ENCODE results near the gene GINS1.
"Not testable (repeated sequence)": the region's sequence is repeated elsewhere in the genome, so short reads cannot be mapped to it uniquely, and the experiment has no call there.

Gene GINS1

DNA sequence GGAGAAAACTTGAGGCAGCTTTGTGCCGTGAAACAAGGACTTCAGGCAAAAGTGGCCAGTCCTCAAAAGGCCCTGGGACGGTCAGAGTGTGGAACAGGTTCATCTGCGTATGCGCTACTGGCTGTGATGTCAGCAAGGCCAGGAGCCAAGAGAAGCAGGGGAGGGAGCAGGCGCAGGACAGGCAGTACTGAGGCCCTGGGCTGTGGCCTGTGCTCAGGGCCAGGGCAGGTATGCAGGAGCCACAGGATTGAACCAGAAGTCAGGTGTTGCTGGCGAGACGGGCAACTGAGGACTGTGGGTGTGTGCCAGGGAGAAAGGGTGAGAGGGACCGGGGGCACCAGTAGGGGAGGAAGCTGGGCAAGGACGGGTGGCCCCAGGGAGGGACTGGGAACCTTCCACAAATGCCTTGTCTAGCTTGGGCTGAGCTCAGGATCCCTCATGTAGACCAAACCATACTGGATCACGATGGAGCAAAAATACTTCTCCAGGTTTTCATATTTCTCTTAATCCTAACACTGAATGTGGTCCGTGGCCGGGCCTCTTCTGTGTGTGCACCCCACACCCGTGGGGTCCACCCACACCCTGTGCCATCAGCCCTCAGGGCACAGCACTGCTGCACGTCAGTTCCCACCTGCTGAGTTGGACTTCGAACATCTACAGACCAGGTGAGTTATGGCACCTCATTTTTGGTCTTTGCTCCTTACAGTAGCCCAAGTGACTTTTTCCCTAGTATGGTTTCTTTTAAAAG is 46.9 kb downstream of the GINS1 start:
- no peak for DNase-seq (ENCODE audit: low read depth in 3 of 3)

DNA sequence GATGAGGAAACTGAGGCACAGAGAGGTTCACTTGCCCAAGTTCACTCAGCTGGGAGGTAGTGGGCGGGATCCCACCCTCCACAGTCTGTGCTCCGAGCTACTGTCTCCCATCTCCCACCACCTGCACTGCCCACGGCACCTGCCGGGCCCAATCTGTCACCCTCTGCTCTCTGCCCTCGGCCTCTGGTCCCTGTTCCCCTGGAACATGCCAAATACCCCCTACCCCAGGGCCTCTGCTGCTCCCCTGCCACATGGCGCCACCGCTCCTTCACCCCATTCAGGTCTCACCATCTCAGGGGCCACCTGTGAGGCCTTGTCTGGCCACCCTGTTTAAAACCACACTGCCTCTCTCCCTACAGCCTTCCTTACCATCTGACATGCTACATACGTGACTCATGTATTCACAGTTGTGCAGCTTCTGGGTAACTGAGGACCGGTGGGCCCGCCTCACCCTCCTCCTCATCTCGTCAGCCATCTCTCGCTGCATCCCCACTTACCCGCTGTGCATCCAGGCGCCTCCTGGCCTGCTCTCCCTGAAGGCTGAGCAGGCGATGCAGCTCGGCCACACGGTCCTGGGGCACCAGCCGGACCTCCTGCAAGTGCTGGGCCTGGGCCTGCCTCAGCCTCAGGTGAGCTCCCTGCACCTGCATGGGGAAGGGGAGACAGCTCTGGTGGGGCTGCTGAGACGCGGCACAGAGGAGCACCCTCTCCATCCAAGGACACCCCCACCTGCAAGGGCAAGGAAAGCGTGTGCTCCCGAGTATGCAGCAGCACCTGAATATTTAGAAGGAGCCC is 50.6 kb downstream of the GINS1 start:
- no peak for DNase-seq (ENCODE audit: low read depth in 3 of 3)

DNA sequence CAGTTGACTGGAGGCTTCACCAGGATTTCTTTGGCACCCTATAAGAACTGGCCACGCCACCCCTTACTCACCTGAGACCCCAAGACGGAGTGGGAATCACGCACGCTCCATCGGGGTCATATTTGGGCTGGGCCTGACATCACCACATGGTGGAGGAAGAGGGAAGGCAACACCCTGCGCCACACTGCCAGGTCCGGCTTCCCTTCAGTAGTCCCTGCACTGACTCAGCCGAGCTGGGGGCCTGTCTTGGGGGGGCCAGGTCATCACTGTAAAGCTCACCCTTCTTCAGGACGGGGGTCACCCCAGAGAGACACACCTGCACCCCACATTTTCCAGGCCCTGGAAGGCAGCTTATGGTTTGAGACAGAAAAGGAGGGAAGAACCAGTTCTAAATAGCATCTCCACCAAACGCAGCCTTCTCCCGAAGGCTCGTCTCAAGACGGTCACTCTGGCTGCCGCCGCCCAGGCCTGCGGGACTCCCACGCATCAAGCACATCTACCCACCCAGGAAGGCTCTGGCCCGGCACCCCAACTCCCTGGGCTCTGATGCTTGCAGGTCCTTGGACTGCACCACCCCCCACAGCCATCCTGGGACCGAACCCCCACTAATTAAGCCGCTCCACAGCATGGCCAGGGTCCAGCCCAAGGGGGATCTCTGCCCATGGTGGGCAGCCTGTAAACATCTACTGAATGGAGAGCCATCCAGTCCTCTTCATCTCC is 51.8 kb downstream of the GINS1 start:
- DNase-seq (ENCODE audit: low read depth in 3 of 3): no peak

DNA sequence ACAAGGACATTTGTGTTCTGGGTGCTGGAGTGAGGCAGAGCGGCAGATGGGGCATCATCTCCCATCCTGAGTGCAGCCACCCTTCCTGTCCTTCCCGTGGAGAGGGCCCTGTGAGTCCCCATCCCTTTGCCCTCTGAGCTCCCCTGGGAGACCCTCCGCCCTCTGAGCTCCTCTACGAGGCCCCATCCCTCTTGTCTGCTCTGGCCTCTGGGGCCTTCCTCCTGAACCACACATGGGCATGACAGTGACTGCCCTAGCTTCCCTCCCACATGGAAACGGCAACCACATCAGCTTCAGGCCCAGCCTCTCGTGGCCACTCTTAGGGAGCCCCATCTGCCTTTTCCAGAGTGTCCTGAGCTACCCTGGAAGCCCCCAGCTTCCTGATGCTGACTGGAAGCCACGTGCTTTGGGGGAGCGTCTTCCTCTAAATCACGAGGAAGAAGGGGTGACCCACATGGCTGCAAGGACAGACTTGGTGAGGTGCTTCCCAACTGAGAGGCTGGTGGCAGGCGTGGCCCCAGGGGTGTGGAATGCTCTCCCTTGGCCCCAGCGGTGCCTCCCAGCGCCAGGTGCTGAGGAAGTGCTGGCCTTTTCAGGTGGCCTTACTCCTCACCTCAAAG is 52.6 kb downstream of the GINS1 start:
- DNase-seq (ENCODE audit: low read depth in 3 of 3): no peak

DNA sequence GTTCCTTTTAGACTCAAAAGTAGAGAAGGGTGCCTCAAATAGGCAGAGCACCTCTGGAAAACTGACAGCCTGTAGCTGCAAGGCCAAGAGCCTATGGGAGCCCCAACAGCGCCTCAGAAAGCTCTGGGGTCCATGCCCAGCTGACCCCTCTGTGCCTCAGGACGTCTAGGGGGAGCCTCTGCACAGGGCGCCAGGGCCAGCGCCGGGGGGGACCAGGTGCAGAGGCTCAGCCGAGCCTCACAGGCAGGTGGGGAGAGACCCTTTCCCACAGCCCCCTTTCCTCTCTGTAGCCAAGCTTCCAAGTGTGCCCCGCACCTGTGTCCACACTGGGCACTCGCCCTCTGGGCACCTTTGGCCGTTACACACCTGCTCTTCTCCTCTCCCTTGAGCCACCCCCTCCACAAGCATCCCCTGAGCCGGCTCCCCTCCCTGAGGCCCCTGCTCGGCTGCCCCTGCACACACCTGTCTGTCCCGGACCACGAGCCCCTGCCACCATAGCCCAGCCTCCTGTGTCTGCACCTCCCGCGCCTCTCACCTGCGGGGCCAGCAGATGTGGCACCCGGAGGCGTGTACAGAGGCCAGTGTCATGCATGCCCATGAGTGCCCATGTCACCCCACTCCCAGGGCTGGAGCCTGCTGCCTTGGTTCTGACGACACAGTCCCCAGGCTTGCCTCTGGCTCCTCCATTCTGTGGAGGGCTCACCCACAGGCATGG is 53.2 kb downstream of the GINS1 start:
- DNase-seq (ENCODE audit: low read depth in 3 of 3): no peak

DNA sequence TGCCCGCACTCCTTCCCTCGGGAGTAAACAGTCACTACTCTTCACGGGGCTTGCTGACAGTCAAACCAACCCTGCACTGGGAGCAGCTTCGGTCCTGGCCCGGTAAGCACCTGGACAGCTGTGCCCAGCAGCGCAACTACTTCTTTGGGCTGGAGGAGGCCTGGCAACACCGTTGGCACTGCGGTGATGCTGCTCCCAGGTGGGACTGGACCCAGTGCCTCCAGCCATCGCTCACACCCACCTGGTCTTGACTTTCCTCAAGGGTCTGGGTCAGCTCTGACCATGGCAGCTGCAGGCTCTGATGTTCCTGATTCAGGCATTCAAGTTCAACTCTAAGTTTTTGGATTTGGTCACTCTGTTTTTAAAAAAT is 53.8 kb downstream of the GINS1 start:
- no peak for DNase-seq (ENCODE audit: low read depth in 3 of 3)

DNA sequence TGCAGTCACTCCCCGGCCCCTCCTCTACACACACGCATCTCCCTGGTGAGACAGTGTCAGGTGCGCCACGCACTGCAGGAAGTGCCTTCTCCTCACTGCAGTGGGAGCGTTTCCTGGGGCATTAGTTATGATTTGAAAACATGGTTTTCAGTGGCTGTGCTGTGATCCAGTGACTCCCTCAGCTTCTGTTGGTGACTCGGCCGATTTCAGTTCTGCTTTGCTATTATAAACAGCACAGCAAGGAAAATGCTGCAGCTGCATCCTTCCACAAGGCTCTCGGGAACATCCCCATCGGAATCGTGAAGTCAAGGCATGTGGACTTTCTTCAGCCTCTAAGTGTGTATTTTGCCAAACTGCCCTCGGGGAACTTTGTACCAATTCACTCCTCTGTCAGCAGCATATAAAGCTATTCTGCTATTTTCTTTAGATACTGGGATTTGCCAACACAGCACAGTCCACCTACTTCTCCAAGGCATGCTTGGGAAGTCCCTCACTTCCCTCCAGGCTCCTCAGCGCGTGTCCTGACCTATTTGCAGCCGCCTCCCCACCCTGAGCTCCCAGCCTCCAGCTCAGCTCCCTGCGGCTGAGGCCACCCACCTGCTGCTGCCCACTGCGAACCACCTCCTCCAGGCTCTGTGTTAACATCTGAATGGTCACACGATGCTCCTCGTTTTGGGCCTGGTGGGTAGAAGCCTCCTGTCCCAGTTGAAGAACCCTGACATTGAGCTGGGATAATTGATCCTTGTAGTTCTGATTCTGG is 54.5 kb downstream of the GINS1 start:
- no peak for DNase-seq (ENCODE audit: low read depth in 3 of 3)

DNA sequence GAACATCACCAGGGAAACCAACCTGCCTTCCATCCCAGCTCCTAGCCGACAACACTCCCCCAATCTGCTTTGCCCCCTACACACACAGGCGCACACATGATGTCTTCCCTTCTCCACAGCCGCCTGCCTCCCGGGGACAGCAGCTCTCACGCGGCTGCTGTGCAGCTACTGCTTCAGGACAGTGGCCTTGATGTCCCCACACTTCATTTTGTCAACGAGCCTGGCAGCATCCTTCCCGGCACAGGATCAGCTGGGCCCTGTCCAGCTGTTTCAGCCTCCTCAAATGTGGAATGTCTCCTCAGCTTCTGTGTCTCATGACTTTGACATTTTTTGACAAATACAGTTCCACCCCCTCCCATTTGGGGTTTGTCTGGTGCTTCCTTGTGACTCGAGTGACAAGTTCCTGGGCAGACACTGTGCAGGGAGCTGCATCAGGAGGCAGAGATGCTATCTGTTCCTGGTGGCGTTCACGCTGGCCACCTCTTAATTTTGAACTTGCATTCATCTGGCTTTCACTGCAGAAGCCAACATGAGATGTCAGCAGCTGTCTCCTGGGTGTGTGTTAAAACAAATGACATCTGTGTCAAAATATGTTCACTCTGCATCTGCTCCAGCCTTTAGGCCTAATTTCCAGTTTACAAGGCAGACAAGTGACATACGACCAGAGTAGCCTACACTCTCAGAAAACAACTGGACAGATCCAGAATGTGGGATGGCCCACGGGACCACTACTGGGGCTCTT is 57.2 kb downstream of the GINS1 start:
- DNase-seq (ENCODE audit: low read depth in 3 of 3): no peak

DNA sequence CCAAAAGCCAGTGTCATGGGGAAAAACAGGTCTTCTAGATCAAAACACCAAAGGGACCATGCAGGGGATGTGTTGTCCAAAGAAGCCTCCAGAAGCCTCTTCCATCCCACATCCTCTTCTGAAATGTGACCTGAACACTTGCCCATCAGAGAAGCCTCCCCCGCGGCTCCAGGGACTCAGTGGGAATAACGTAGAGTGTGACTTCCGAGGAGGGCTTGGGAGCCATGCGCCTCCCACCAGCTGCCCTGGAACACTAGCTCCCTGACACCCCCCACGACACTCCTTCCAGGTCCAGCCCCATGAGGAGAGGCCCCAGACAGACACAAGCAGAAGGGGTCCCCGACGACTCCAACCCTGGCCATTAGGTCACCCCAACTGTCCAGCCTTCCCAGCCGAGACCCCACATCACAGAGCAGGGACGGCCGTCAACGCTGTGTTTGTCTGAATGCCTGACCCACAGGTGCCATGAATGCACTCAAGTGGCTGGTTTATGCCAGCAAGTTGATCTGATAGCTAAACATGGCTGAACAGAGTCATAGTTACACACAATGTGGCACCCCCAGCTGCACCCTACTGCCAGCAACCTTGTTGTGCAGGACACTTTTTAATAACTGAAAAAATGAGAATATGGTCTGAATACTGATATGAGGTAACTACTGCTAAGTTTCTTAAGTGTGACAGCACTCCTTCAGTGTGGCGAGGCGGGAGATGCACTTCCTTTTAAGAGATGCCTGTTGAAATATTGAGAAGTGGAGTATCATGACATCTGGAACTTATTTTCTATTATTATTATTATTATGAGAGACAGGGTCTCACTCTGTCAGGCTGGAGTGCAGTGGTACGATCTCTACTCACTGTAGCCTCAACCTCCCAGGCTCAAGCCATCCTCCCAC is 58.0 kb downstream of the GINS1 start:
- DNase-seq (ENCODE audit: low read depth in 3 of 3): no peak

DNA sequence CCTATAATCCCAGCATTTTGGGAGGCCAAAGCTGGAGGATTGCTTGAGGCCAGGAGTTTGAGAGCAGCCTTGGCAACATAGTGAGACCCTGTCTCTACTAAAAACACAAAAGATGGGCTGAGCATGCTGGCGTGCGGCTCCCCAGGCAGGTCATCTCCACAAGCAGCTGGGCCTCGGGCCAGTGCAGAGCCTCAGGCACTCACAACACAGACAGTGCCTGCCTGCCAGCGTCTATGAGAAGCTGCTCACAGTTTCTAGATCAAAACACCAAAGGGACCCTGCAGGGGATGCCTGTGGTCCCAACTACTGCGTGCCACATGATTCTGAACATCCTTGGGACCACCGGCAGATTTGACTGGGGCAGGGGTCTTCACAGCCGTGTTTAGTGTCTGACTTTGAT is 59.4 kb downstream of the GINS1 start:
- no peak for DNase-seq (ENCODE audit: low read depth in 3 of 3)

DNA sequence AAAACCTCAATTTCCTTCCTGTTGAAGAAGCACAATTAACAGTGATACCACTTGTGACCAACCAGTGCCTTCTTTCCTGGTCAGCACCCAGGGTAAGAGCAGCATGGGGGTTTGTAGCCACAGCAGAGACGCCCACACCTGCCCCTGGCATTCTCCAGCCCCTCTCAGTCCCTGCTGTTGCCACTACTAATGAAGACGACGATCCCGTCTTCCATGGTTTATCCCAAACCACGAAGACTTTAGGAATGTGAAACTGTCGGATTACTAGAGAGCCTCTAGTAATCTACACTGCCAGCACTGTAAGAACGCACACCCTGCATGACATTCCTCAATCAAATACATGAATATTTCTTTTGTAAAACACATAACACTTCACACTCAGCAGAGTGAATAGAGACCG is 60.0 kb downstream of the GINS1 start:
- DNase-seq (ENCODE audit: low read depth in 3 of 3): no peak

DNA sequence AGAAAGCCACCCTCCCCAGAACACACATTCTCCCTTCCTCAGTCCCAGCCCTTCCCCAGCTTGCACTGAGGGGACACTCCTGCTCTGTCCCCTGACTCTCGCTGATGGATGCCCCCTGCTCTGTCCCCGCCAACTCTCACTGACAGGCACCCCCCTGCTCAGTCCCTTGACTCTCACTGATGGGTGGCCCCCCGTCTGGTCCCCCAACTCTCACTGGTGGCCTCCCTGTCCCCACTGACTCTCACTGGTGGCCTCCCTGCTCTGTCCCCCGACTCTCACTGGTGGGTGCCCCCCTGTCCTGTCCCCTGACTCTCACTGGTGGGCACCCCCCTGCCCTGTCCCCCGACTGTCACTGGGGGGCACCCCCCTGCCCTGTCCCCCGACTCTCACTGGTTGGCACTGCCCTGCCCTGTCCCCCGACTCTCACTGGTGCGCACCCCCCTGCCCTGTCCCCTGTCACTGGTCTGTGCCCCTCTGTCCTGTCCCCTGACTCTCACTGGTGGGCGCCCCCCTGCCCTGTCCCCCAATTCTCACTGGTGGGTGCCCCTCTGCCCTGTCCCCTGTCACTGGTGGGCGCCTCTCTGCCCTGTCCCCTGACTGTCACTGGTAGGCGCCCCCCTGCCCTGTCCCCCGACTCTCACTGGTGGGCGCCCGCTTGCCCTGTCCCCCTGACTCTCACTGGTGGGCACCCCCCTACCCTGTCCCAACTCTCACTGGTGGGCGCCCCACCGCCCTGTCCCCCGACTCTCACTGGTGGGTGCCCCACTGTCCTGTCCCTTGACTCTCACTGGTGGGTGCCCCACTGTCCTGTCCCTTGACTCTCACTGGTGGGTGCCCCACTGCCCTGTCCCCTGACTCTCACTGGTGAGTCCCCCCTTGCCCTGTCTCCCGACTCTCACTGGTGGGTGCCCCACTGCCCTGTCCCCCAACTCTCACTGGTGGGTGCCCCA is 60.9 kb downstream of the GINS1 start:
- DNase-seq (ENCODE audit: low read depth in 3 of 3): no peak

DNA sequence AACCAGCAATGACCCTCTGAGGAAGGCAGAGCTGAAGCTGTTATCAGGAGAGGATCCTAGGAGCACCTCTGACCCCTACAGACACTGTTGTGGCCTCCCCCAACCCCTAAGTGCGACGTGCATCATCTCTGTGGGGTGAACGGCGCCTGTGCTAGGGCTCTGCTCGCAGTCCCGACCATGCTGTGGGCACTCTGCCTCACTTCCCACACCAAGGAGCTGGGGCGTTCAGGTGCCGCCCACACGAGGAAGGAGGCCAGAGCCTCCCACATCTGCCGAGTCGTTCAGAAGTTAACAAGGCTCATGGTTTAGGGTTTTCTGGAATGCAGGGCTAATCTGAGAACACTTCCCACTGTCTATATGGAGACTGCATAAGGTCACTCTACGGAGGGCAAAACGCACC is 62.1 kb downstream of the GINS1 start:
- DNase-seq (ENCODE audit: low read depth in 3 of 3): no peak

DNA sequence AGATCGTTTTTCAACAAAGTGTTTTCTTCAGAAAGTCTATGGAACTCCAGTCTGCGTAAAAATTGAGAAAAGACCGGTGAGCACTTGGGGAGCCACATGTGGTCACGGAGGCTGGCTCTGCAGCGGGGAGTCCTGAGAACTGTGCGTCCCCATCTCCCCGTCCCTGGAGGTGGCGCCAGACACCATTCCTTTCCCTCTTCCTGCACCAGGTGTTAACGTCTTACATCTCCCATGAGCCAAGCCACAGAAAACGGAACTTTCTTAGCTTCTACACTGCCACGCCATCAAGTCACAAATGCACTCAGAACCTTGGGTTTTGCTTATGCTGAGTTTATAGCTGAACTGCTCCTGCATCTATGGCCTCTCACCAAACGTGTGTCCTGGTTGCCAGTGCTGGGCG is 62.6 kb downstream of the GINS1 start:
- peak; percentile 2 to 10 (median 9) for DNase-seq (ENCODE audit: low read depth in 3 of 3)

DNA sequence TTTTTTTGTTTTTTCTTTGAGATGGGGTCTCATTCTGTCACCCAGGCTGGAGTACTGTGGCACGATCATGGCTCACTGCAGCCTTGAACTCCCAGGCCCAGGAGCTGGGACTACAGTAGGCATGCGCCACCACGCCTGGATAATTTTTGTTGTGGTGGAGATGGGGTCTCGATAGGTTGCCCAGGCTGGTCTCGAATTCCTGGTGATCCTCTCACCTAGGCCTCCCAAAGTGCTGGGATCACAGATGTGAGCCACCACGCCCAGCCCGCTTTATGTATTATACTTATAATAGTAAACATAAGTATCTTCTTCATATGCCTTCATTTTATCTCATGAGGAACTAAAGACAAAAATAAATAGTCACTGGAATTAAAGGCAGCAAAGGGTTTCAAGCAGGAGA is 63.5 kb downstream of the GINS1 start:
- no peak for DNase-seq (ENCODE audit: low read depth in 3 of 3)

DNA sequence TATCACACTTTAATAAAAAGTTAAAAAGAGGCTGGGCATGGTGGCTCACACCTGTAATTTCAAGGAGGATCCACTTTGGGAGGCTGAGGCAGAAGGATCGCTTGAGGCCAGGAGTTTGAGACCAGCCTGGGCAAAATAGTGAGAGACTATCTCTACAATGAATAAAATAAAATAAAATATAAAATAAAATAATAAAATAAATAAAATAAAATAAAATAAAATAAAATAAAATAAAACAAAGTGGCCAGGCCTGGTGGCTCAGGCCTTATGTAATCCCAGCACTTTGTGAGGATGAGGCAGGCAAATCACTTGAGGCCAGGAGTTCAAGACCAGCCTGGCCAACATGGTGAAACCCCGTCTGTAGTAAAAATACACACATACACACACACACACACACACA is 65.8 kb downstream of the GINS1 start:
- DNase-seq (ENCODE audit: low read depth in 3 of 3): not testable (repeated sequence)

DNA sequence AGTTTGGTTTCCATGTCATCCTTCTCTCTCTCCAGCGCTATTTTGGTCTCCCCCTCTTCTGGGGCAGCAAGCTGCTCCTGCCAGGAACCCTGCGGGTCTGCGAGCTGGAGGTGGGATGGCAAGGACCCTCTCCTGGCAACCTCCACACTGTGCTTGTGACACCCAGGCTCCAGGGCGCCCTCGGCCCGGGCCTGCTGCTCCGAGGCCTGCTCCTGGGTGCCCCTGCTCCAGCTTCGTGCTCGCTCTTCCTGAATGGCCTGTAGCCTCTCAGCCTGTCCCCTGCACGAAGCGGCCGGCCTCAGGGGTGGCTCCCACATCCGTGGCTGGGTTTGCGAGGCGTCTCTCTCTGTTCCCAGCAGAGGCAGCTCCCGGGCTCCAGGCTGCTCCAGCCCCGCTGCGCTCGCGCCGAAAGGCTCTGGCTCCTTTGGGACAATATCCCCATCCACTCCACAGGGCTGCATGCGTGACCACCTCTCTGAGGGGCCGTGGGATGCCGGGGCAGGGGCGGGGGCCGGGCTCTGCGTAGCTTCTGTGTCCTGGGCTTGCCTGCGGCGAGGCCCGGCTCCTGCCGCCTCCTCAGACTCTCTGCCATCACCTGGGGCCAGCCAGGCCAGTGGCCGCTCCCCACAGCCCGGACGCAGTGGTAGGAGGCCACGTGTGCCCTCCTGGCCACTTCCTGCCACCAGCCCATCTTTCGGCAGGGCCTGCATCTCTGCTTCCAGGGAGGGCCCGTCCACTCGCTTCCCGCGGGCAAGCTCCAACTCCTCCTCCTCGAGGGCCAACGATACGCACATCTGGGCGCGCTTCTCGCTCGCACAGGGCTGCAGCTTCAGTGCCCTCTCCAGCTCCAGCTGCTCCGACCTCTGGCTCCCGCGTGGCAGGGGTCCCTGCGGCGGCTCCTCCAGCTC is 68.9 kb downstream of the GINS1 start:
- DNase-seq (ENCODE audit: low read depth in 3 of 3): no peak
